Activated CD8-positive, alpha-beta memory T cell treated with anti-CD3 and anti-CD28 coated beads for 48 hours (primary cell): ENCODE data around the gene OARD1.

ENCODE experiments used
- DNase-seq, 3 experiments: peaks; one replicate each; pipeline ENCODE4 v3.0.0-alpha.2; 2020; ENCODE audit warnings: low read depth in 2 of 3, low spot score in 2 of 3

OARD1 gene

GRCh38 chr6:41049521-41049920 lies 22.6 kb downstream of the OARD1 start:
- DNase-seq, result no peak

DNA sequence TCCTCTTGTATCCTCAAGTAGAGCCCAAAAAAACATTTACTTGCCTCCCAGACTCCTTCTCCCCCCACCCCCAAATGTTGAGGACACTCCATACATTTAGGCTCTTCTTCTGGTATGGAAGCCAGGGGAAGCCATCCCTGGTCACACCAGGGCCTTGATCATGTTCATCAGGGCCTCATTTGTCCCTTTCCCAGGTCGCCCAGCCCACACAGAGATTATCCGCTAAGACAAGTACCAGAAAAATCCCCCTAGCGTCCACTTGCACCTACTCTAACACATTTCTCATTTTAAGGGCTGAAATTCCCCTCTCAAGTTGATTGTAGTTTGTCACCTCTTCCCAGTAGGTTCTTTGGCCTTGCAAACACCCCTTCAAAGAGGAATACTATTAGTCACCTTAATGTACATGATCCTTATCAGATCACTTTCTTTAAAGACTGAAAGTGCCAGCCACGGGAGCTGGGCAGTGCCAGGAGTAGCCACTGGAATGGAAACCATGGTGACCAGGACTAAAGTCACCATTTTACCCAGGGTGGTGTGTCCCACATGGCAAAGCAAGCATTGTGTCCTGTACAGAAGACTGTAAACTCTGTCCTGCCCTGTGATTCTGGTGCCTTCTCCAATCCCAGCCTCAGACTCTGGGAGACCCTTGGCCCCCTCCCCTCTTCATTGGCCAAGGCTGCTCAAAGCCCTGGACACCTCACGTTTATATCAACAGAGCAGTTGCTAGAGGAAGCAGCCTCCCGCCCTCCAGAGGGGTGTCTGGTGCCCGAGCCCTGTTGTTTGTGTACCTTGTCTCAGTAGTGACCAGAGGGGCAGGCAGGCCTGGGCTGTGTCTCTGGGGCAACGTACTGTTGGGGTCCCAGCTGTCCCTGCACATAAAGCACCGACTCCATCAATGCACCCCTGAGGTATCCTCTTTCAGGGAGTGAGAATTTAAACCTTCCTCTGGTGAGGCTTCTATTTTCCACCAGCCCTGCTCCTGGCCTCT lies 24.1 kb downstream of the OARD1 start:
- DNase-seq, result no peak

DNA sequence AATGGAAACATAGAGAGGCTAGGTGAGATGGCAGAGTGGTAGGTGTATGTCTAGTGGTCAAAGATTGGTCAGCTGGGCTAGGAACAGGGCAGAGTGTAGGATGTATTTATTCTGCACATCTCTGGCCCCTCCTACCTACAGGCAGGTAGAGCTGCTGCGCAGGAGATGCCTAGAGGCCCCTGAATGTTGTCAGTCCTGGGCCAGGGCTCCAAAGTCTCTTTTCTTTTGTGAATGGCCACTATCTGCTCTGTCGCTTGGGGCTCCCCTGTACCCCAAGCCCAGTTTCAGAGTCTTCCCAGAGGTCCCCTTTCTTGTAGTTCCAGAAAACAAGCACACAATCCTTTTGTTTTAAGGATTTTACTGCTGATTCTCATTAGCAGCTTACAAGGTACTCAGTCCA lies 24.9 kb downstream of the OARD1 start:
- DNase-seq, result no peak

DNA sequence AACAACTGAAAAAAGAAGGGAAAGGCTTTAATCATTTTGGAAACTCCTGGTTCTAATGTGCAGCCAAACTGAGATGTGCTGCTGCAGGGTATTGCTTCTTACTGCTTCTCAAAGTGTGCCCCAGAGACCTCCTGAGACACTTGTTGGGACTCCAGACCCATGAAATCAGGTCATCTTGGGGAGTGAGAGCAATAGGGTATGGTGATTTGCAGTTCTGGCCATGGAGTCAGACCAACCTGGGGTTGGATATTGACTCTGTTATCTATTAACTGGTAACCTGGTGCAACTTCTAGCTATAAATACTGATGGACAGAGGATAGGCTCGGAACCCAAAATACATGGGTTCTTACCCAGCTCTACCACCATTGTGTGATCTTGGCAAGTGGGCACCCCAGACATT lies 26.1 kb downstream of the OARD1 start:
- no peak for DNase-seq

DNA sequence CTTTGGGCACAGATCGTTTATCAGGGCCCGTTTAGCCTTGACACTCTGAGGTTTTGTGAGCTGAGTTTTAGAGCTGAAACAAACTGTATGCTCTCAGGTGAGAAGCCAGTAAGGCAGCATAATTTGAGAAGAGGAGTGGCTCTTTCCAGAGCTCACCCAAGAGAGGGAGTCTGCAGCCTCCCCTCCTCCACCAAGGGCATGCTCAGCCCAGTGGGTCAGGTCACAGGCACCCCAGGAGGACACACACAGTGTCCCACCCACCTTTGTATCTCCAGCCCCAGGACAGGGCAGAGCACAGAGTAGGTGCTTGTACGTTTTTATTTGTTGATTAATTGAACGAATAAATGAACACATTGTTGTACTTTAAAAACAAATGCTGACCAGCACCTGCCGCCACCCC lies 26.5 kb downstream of the OARD1 start:
- no peak for DNase-seq

GRCh38 chr6:41043151-41043550 lies 29.0 kb downstream of the OARD1 start:
- no peak for DNase-seq

DNA sequence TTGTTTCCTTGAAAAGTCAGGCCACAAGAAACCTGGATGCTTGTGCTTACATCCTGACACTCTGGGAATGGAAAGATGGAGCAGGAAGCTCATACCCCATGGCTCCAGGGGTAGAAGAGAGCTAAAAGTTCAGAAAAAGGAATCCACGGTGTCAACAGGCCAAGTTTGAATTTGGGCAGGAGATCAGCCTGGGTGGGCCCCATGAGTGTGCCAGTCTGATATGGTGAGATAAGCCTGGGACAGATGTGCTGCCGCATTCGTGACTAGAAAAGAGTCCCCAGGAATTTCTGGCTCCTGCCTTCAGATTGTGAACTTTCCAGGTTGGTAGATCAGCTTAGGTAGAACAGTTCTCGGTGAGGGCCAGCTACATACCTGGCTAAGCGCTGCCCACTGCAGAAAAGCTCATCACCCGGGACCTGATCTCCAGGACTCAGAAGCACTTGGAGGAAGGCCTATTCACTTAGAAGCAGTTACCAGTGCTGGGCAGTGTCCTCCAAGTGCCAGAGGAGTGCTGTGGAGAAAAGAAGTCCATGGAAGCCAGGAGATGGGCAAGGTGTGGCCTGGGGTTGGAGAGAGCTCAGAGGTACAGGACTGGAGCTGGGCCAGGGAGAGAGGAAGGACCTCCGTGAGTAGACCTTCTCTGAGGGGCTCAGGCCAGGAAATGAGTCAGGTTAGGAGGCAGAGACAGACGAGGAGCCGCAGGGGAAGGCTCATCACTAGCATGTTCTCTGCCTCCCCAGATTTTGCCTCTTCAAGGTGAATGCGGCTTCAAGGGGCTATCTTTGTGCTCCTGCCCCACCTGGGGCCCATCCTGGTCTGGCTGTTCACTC lies 29.7 kb downstream of the OARD1 start, which contains the start of gene TSPO2:
Gene TSPO2 (plus strand): TSS at position 242 of the 830 bp plus-strand sequence. CDS start 519 bp downstream, at position 761.
- no peak for DNase-seq

- no peak for DNase-seq
These were observed 31.1 kb downstream of the OARD1 start for GRCh38 chr6:41040940-41041536.

- DNase-seq, result no peak
These were observed 31.8 kb downstream of the OARD1 start for GRCh38 chr6:41040101-41040939.

GRCh38 chr6:41039060-41039998 lies 32.8 kb downstream of the OARD1 start, which contains the start of gene UNC5CL:
UNC5CL (minus strand) TSS chr6:41039221; CDS start chr6:41035074, 4,147 bp downstream.
- DNase-seq, result no peak

DNA sequence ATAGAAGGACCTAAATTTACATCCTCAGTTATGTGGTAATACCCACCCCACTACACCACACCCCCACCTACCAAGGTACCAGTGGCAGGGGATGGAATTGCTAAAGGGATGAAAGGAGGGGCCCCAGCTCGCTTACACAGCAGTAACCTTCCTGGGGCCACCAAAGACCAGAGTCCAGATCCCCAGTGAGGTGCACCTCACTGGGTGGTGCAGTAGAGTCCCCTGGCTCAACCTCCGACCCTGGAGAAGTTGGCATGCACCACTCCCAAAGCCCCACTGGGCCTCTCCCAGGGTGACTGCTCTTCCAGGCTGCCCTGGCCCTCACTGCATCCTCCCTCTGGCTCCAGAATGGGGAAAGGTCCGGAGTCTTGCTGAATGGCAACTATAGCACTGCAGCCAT lies 34.0 kb downstream of the OARD1 start:
- DNase-seq, result no peak

DNA sequence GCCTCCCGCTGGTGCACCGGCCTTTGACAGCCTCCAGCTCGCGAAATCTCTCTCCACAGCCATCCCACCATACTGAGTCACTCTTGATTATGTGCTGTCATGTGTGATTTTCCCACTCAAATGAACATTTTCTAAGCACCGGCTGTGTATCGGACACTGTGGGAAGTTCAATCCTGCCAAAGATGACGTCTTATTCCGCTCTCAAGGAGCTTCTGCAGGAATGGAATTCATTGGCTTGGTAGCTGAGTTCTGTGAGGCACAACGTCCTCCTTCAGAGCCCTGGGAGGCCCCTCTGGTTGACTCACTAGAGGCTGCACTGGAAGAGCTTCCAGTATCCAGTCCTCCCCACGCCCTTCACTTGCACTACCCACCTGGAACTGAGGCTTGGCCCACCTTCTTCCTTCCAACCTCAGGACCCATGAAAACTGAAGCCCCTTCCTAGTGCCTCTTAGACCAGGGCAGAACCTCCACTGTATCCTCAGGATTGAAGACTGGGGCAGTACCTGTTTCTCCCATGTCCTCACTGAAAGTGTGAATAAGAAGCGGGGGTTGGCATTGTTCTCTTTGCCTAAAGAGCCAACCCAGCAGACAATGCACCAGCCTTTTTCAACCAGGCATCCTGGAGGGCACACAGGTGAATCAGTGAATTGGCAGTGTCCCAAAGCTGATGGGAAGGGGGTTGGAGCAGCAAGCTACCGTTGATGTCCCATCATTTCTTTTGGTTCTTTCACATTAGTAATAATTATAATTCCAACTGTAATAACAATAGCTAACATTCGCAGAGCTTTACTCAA lies 34.9 kb downstream of the OARD1 start:
- DNase-seq, result no peak

DNA sequence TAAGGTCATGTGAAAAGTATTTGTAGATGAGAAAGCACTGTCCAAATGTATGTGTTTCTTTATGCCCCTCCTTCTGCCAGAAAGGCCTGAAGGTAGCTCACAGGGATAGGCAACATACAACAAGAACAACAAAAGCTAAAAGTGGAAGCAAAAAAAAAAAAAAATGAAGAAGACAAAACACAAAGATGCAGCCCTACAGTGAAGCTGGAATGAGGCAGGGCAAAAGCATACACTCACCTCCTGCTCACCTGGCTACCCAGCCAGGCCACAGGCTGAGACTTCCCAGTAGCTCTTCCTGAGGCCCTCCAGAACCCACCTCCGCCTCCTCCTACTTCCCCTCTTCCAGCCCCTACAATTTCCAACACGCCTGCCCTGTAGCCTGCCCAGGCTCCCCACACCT lies 35.6 kb downstream of the OARD1 start:
- DNase-seq, result no peak

GRCh38 chr6:41036186-41036585 lies 36.0 kb downstream of the OARD1 start:
- DNase-seq, result no peak

GRCh38 chr6:41033776-41034175 lies 38.4 kb downstream of the OARD1 start:
- DNase-seq, result no peak

DNA sequence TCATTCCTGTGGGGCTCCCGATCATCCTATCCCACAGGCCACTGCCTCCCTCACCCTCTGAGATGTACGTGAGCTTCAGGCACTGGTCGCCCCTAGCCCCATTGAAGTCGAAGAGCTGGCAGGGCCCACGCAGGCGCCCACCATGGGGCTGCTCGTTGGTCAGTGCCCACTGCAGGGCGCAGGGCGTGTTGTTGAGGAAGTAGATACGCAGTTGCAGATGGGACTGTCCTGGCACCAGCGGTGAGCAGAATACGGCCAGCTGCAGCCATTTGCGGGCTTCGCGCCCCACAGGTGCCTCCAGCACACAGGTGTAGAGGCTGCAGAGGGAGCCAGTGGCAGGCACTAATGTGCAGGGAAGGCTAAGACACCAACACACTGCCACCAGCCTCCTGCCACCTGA lies 39.3 kb downstream of the OARD1 start:
- DNase-seq, result no peak

- no peak for DNase-seq
These were observed 43.4 kb downstream of the OARD1 start for GRCh38 chr6:41028561-41029412.
